ENCODE data around the gene MXD4.

Gene MXD4

DNA sequence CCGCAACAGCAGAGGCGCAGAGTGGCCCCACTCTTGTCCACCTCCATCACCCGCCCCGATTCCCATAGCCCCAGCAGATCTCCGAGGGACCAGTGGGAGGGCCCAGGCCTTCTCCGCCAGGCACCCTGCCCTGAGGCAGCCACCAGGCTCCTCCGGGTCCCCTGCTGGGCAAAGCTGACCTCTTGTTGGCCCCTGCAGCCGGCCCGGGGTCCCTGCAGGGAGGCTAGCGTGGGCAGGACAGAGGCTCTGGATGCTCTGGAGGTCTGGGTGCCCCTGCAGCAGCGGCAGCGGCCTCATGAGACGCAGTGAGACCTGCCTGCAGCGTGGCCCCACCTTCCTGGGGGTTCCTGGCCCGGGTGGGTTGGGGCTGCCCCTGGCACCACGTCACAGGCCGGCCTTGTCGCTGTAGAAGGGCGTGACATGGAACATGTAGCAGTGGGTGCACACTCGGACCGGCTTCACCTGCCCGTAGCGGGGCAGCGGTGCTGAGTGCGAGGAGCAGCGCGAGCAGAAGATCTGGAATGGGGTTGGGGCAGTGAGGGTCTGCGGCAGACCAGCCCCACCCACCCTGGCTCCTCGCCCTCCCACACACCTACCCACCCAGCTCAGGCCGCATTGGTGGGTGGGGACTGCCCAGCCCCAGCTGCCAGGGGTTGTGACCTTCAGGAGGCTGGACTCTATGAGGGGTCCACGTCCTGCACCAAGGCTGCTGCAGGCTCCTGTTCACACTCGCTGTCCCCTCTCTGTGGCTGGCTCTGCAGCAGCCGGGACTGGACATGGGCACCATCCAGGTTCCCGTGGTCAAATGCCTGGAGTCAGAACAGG, 8.6 kb upstream of the MXD4 start:
- TF ChIP-seq, protein P1, sequence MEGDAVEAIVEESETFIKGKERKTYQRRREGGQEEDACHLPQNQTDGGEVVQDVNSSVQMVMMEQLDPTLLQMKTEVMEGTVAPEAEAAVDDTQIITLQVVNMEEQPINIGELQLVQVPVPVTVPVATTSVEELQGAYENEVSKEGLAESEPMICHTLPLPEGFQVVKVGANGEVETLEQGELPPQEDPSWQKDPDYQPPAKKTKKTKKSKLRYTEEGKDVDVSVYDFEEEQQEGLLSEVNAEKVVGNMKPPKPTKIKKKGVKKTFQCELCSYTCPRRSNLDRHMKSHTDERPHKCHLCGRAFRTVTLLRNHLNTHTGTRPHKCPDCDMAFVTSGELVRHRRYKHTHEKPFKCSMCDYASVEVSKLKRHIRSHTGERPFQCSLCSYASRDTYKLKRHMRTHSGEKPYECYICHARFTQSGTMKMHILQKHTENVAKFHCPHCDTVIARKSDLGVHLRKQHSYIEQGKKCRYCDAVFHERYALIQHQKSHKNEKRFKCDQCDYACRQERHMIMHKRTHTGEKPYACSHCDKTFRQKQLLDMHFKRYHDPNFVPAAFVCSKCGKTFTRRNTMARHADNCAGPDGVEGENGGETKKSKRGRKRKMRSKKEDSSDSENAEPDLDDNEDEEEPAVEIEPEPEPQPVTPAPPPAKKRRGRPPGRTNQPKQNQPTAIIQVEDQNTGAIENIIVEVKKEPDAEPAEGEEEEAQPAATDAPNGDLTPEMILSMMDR (IDR thresholded peaks at IDR 0.05; ENCODE audit: extremely low read depth, insufficient read depth, missing control alignments), result no peak
- in situ Hi-C loops (cut with MboI; ENCODE audit: low pct_unique_long_range_greater_than_20kb, low sequenced_read_pairs, unreplicated experiment), result no loop called here
- DNase-seq (ENCODE audit: low spot score), result no peak

DNA sequence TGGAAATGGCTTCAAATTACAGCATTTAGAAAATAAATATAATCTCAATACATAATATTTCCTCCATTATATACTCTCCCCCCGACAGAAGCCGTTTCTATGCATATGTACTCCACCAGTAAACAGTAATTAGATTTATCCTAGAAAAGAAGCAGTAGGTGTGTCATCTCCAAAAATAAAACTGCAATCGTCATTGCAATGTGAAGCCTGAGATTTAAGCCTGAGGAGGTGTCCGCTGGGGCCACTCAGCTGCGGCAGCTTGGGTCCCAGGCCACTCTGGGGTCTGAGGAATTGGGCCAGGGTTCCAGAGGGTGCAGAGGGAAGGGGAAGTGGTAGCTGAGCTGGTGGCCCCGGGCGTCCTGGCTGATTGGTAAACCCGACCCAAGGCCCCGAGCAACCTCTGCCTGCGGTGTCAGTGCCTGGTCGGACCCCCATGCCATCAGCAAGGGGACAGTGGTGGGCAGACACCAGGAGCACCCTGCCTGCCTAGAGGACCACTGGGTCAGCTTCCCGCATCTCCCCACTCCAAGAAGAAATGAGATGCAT, 7.8 kb upstream of the MXD4 start:
- DNase-seq (ENCODE audit: low spot score), result no peak
- TF ChIP-seq, protein P1 (IDR thresholded peaks at IDR 0.05; ENCODE audit: extremely low read depth, insufficient read depth, missing control alignments), result no peak
- in situ Hi-C loops (cut with MboI; ENCODE audit: low pct_unique_long_range_greater_than_20kb, low sequenced_read_pairs, unreplicated experiment), result no loop called here

DNA sequence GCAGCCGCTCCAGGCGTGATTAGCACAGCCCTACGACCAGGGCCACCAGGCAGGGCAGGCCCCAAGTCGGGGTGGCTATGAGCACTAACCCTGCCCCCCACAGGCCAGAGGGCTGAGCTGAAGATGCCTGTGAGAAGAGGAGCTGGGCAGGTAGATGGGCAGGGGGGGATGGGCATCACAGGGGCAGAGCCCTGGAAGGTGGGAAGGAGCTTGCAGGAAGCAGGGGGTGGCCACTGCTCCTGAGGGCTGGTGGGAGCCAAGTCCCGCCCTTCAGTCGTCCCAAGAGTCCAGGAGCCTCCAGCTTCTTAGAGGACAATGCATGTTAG, 7.3 kb upstream of the MXD4 start:
- no peak for DNase-seq (ENCODE audit: low spot score)
- TF ChIP-seq, protein P1 (IDR thresholded peaks at IDR 0.05; ENCODE audit: extremely low read depth, insufficient read depth, missing control alignments), result no peak
- in situ Hi-C loops (cut with MboI; ENCODE audit: low pct_unique_long_range_greater_than_20kb, low sequenced_read_pairs, unreplicated experiment), result no loop called here

DNA sequence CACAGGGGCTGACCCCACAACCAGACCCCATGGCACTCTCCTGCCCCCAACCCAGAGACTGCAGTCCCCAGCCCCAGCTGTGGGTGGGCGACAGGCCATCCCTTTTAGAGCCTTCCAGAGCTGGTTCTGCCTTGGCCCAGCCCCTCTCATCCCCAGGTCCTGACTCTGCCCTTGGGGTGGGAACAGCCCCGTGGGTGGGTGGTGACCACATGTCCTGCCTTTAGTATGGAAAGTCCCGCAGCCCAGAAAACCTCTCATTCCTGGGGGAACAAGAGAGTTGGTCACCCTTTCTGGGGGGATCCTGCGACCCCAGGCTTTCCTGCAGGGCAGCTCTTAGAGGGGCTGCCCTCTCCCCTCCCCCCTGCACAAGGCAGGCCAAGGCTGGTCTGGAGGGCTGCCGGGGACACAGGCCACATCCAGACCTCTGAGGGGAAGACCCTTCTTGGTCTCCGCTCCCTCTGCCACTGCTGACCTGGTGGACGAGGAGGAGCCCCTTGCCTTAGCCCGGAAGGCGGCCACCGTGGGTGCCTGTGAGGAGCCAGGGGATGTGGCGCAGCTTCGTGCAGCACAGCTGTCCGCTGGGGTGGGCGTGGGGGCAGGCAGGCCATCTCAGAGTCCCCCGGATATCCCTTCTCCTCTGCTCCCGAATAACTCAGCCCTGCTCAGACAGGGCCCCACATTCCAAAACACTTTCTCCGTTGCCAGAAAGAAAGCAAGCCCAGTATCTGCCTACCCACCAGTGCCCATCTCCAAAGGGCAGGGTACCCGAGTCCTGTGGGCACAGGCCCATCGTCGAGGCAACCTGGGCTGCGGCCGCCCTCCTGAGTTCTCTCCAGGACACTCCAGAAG, 6.7 kb upstream of the MXD4 start:
- DNase-seq (ENCODE audit: low spot score), result no peak
- TF ChIP-seq, protein P1 (IDR thresholded peaks at IDR 0.05; ENCODE audit: extremely low read depth, insufficient read depth, missing control alignments), result no peak
- in situ Hi-C loops (cut with MboI; ENCODE audit: low pct_unique_long_range_greater_than_20kb, low sequenced_read_pairs, unreplicated experiment), result no loop called here

DNA sequence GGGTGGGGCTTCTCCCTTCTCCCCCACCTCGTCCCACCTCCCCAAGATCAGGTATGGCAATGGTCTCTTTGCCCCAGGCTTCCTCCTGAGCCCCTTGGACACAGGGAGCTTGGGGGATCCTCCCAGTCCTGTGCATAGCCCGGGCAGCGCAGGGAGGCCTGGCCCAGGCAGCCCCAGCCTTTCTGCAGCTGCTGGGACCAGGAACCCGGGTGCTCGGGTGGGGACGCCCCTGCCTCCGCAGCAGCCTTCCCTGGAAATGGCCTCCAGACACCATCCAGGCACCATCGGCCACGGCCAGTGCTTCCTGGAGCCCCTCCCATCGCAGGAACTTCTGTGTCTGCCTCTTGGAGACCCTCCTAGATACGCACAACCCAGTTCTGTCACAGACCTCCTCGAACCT, 5.9 kb upstream of the MXD4 start:
- TF ChIP-seq, protein P1 (IDR thresholded peaks at IDR 0.05; ENCODE audit: extremely low read depth, insufficient read depth, missing control alignments), result no peak
- no peak for DNase-seq (ENCODE audit: low spot score)
- in situ Hi-C loops (cut with MboI; ENCODE audit: low pct_unique_long_range_greater_than_20kb, low sequenced_read_pairs, unreplicated experiment), result no loop called here

DNA sequence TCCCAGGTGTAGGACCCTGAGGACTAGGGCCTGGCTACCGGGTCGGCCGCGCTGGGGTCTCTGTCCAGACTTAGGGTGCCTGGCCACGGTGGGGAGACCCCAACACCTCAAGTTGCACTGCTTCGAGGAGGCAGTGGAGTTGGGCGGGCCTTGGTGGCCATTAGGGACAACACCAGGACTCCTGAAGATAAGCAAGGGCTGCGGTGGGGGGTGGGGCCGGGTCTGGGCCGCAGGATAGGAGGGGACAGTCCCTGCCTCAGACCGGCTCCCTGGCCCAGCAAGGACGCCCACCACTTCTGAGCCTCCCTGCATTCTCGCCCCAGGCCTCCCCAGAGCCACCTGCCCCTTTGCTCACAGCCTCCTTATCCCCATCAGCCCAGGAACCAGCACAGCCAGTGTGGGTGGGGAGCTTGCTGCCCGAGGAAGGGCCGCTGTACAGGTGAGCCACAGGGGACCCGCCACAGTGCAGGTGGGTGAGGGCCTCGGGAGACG, 5.5 kb upstream of the MXD4 start:
- no peak for DNase-seq (ENCODE audit: low spot score)
- TF ChIP-seq, protein P1 (IDR thresholded peaks at IDR 0.05; ENCODE audit: extremely low read depth, insufficient read depth, missing control alignments), result no peak
- in situ Hi-C loops (cut with MboI; ENCODE audit: low pct_unique_long_range_greater_than_20kb, low sequenced_read_pairs, unreplicated experiment), result no loop called here

All from GM13977 (cell line).